Fibroblast of skin of right biceps (primary cell): ENCODE results near the gene DENND11.

ENCODE experiments used
- DNase-seq: peaks from one replicate; pipeline ENCODE4 v3.0.0-alpha.2; 2013

DENND11 gene

GRCh38 chr7:141702047-141702567 lies at the start of gene DENND11:
Gene DENND11, minus strand, starts transcription at chr7:141702166. Its CDS starts 13 bp downstream, at chr7:141702153.
- DNase-seq = peak; percentile 34

GRCh38 chr7:141748396-141748795 lies 46.4 kb upstream of the DENND11 start:
- DNase-seq = no peak

- DNase-seq = no peak
These were observed 42.2 kb upstream of the DENND11 start for GRCh38 chr7:141744131-141744530.

- DNase-seq = no peak
These were observed 40.3 kb upstream of the DENND11 start for GRCh38 chr7:141742229-141742628.

GRCh38 chr7:141739250-141739649 lies 37.3 kb upstream of the DENND11 start:
- no peak for DNase-seq

GRCh38 chr7:141738592-141739013 lies 36.6 kb upstream of the DENND11 start:
- no peak for DNase-seq

GRCh38 chr7:141737836-141738591 lies 36.0 kb upstream of the DENND11 start, which contains the start of gene SSBP1:
Gene SSBP1, plus strand, starts transcription at chr7:141738358. Its CDS starts 809 bp downstream, at chr7:141739167.
- peak; percentile 97 for DNase-seq

GRCh38 chr7:141737118-141737835 lies 35.3 kb upstream of the DENND11 start:
- no peak for DNase-seq

- DNase-seq = no peak
These were observed 29.6 kb upstream of the DENND11 start for GRCh38 chr7:141731476-141732149.

- no peak for DNase-seq
These were observed 27.1 kb upstream of the DENND11 start for GRCh38 chr7:141729020-141729419.

- DNase-seq = no peak
These were observed 20.6 kb upstream of the DENND11 start for GRCh38 chr7:141722529-141722928.

GRCh38 chr7:141717450-141717849 lies 15.5 kb upstream of the DENND11 start:
- DNase-seq = no peak

GRCh38 chr7:141715794-141716689 lies 14.1 kb upstream of the DENND11 start:
- DNase-seq = no peak

- no peak for DNase-seq
These were observed 13.1 kb upstream of the DENND11 start for GRCh38 chr7:141715018-141715417.

- DNase-seq = no peak
These were observed 12.6 kb upstream of the DENND11 start for GRCh38 chr7:141714571-141714970.

- no peak for DNase-seq
These were observed 11.9 kb upstream of the DENND11 start for GRCh38 chr7:141713890-141714289.

- no peak for DNase-seq
These were observed 10.8 kb upstream of the DENND11 start for GRCh38 chr7:141712603-141713255.

GRCh38 chr7:141710301-141710700 lies 8.3 kb upstream of the DENND11 start:
- no peak for DNase-seq

GRCh38 chr7:141709749-141710148 lies 7.8 kb upstream of the DENND11 start:
- DNase-seq = no peak

- DNase-seq = no peak
These were observed 7.4 kb upstream of the DENND11 start for GRCh38 chr7:141709318-141709717.

GRCh38 chr7:141708351-141708750 lies 6.4 kb upstream of the DENND11 start, which contains the start of gene WEE2:
Gene WEE2, plus strand, starts transcription at chr7:141708353. Its CDS starts 406 bp downstream, at chr7:141708759.
- no peak for DNase-seq
